Activated T-cell treated with anti-CD3 and anti-CD28 coated beads, Interleukin-2, amount 50 U/mL, for 72 hours (primary cell): ENCODE results near the gene WFDC6. TPM values are rescaled to one million over a fixed set of nuclear protein-coding genes. Genes with fewer than 3 reads are reported as not detected.
"Not testable (repeated sequence)": the region's sequence is repeated elsewhere in the genome, so short reads cannot be mapped to it uniquely, and the experiment has no call there.

ENCODE experiments used
- ATAC-seq, 2 donors: fragments of 150-1000 bp; cut with Tn5 transposase; replicated peaks in 1 of 2; 2 replicates each; pipeline ENCODE4 v1.10.0; 2021; ENCODE audit warnings: moderate library complexity in 2 of 2, mild to moderate bottlenecking in 1 of 2
- DNase-seq, 2 donors: peaks; one replicate each; pipeline ENCODE4 v3.0.0; 2021 to 2022; ENCODE audit warnings: mixed read lengths in 1 of 2
- H3K27ac Mint-ChIP-seq: one replicate; pipeline ENCODE4 v1.8.0; 2022; ENCODE audit warnings: mild to moderate bottlenecking, moderate library complexity, mixed read lengths
- H3K27me3 Mint-ChIP-seq: one replicate; pipeline ENCODE4 v1.8.0; 2022; ENCODE audit warnings: low read depth, mixed read lengths
- H3K36me3 Mint-ChIP-seq, 2 donors: one replicate each; pipeline ENCODE4 v1.8.0; 2022; ENCODE audit warnings: mixed read lengths in 2 of 2, mild to moderate bottlenecking in 1 of 2; ENCODE audit not compliant: insufficient read depth in 2 of 2
- H3K4me1 Mint-ChIP-seq: one replicate; pipeline ENCODE4 v1.8.0; 2022; ENCODE audit warnings: low read depth, mixed read lengths
- H3K4me3 Mint-ChIP-seq, 2 donors: one replicate each; pipeline ENCODE4 v1.8.0; 2022; ENCODE audit warnings: mild to moderate bottlenecking in 2 of 2, mixed read lengths in 2 of 2, moderate library complexity in 2 of 2
- H3K9me3 Mint-ChIP-seq, 2 donors: one replicate each; pipeline ENCODE4 v1.8.0; 2022; ENCODE audit warnings: mixed read lengths in 2 of 2
- total RNA-seq, 2 donors: library from RNA; stranded (reverse); gene quantifications; one replicate each; pipeline ENCODE4 v1.2.3, GENCODE V29; 2022

The WFDC6 gene
- total RNA-seq: not detected

- Mint-ChIP-seq H3K27me3 (peaks cover 30% of the 10 kb centered on the region), H3K9me3 (no peaks in the 10 kb centered on the region)
- ATAC-seq: no peak
These were observed at the start of gene WFDC6 for GRCh38 chr20:45539382-45539781. Gene WFDC6, minus strand, starts transcription at chr20:45539482. Its CDS starts 75 bp downstream, at chr20:45539407.

GRCh38 chr20:45588800-45589199 is 49.5 kb upstream of the WFDC6 start:
- ATAC-seq (no peak), DNase-seq (no peak)
- Mint-ChIP-seq H3K27ac (no peak overlapping the region), H3K36me3 (peaks cover 0 to 1% of the 10 kb centered on the region in 2 donors), H3K9me3 (no peaks in the 10 kb centered on the region), H3K4me3 (no peak overlapping the region), H3K27me3 (peaks cover 6% of the 10 kb centered on the region), H3K4me1 (no peaks in the 10 kb centered on the region)

More at GRCh38 chr20:45539382-45539781, at the start of gene WFDC6:
- no peaks in the 10 kb centered on the region for H3K4me1 Mint-ChIP-seq
- H3K27ac Mint-ChIP-seq: no peak within 1 kb of the TSS
- no peak within 1 kb of the TSS for H3K4me3 Mint-ChIP-seq
- DNase-seq: no peak
- H3K36me3 Mint-ChIP-seq: no peaks in the 10 kb centered on the region

- not testable (repeated sequence) for H3K9me3 Mint-ChIP-seq, H3K27me3 Mint-ChIP-seq, ATAC-seq, DNase-seq, H3K27ac Mint-ChIP-seq, H3K4me1 Mint-ChIP-seq, H3K4me3 Mint-ChIP-seq, H3K36me3 Mint-ChIP-seq
These were observed 46.7 kb upstream of the WFDC6 start for GRCh38 chr20:45585986-45586385.

- not testable (repeated sequence) for H3K27ac Mint-ChIP-seq, H3K27me3 Mint-ChIP-seq, H3K9me3 Mint-ChIP-seq, H3K4me1 Mint-ChIP-seq, ATAC-seq, DNase-seq, H3K36me3 Mint-ChIP-seq, H3K4me3 Mint-ChIP-seq
These were observed 45.0 kb upstream of the WFDC6 start for GRCh38 chr20:45584294-45584693.

GRCh38 chr20:45583502-45583901 is 44.2 kb upstream of the WFDC6 start:
- DNase-seq (no peak), ATAC-seq (no peak)
- H3K4me3 Mint-ChIP-seq: no peak overlapping the region
- peaks cover 10% of the 10 kb centered on the region for H3K27me3 Mint-ChIP-seq
- H3K36me3 Mint-ChIP-seq: no peaks in the 10 kb centered on the region
- H3K27ac Mint-ChIP-seq: no peak overlapping the region
- H3K9me3 Mint-ChIP-seq: no peaks in the 10 kb centered on the region
- no peaks in the 10 kb centered on the region for H3K4me1 Mint-ChIP-seq

GRCh38 chr20:45581702-45582101 is 42.4 kb upstream of the WFDC6 start:
- no peaks in the 10 kb centered on the region for H3K36me3 Mint-ChIP-seq
- no peak for ATAC-seq
- H3K27me3 Mint-ChIP-seq: peaks cover 10% of the 10 kb centered on the region
- no peaks in the 10 kb centered on the region for H3K9me3 Mint-ChIP-seq
- no peak for DNase-seq
- H3K4me3 Mint-ChIP-seq: no peak overlapping the region
- H3K27ac Mint-ChIP-seq: no peak overlapping the region
- no peaks in the 10 kb centered on the region for H3K4me1 Mint-ChIP-seq

- no peak for ATAC-seq
- no peaks in the 10 kb centered on the region for H3K36me3 Mint-ChIP-seq
These were observed 39.9 kb upstream of the WFDC6 start, which contains the start of gene WFDC8 for GRCh38 chr20:45579184-45579583. Gene WFDC8, minus strand, starts transcription at chr20:45579284. Its CDS starts 37 bp downstream, at chr20:45579247.

GRCh38 chr20:45578231-45578630 is 38.9 kb upstream of the WFDC6 start:
- H3K27me3 Mint-ChIP-seq: peaks cover 20% of the 10 kb centered on the region
- no peaks in the 10 kb centered on the region for H3K9me3 Mint-ChIP-seq
- H3K4me1 Mint-ChIP-seq: no peaks in the 10 kb centered on the region
- H3K4me3 Mint-ChIP-seq: no peak overlapping the region
- H3K36me3 Mint-ChIP-seq: no peaks in the 10 kb centered on the region
- DNase-seq: no peak
- no peak for ATAC-seq
- H3K27ac Mint-ChIP-seq: no peak overlapping the region

More at GRCh38 chr20:45579184-45579583, 39.9 kb upstream of the WFDC6 start, which contains the start of gene WFDC8:
- H3K4me1 Mint-ChIP-seq: no peaks in the 10 kb centered on the region
- no peaks in the 10 kb centered on the region for H3K9me3 Mint-ChIP-seq
- H3K4me3 Mint-ChIP-seq: no peak within 1 kb of the TSS
- no peak within 1 kb of the TSS for H3K27ac Mint-ChIP-seq
- DNase-seq: no peak
- peaks cover 12% of the 10 kb centered on the region for H3K27me3 Mint-ChIP-seq

- DNase-seq (no peak), ATAC-seq (no peak)
- Mint-ChIP-seq H3K4me3 (no peak overlapping the region), H3K27me3 (peaks cover 25% of the 10 kb centered on the region), H3K36me3 (no peaks in the 10 kb centered on the region), H3K27ac (no peak overlapping the region), H3K9me3 (no peaks in the 10 kb centered on the region), H3K4me1 (no peaks in the 10 kb centered on the region)
These were observed 37.7 kb upstream of the WFDC6 start for GRCh38 chr20:45576995-45577394.

GRCh38 chr20:45575931-45576330 is 36.6 kb upstream of the WFDC6 start:
- H3K4me1 Mint-ChIP-seq: no peaks in the 10 kb centered on the region
- H3K36me3 Mint-ChIP-seq: no peaks in the 10 kb centered on the region
- no peak overlapping the region for H3K27ac Mint-ChIP-seq
- ATAC-seq (no peak), DNase-seq (no peak)
- H3K4me3 Mint-ChIP-seq: no peak overlapping the region
- H3K9me3 Mint-ChIP-seq: no peaks in the 10 kb centered on the region
- peaks cover 33% of the 10 kb centered on the region for H3K27me3 Mint-ChIP-seq

- DNase-seq, H3K4me3 Mint-ChIP-seq, H3K27ac Mint-ChIP-seq, ATAC-seq, H3K36me3 Mint-ChIP-seq, H3K4me1 Mint-ChIP-seq, H3K9me3 Mint-ChIP-seq: not testable (repeated sequence)
- H3K27me3 Mint-ChIP-seq: peaks cover 31% of the 10 kb centered on the region
These were observed 30.4 kb upstream of the WFDC6 start for GRCh38 chr20:45569650-45570049.

- H3K27me3 Mint-ChIP-seq: peaks cover 50% of the 10 kb centered on the region
- H3K27ac Mint-ChIP-seq: no peak overlapping the region
- peaks cover 3% of the 10 kb centered on the region in 2 donors for H3K9me3 Mint-ChIP-seq
- no peaks in the 10 kb centered on the region for H3K36me3 Mint-ChIP-seq
- DNase-seq (no peak), ATAC-seq (no peak)
- no peaks in the 10 kb centered on the region for H3K4me1 Mint-ChIP-seq
- no peak overlapping the region for H3K4me3 Mint-ChIP-seq
These were observed 25.5 kb upstream of the WFDC6 start for GRCh38 chr20:45564760-45565276.

GRCh38 chr20:45555198-45555597 is 15.9 kb upstream of the WFDC6 start:
- ATAC-seq (no peak), DNase-seq (no peak)
- H3K4me3 Mint-ChIP-seq: no peak overlapping the region
- no peak overlapping the region for H3K27ac Mint-ChIP-seq
- no peaks in the 10 kb centered on the region for H3K4me1 Mint-ChIP-seq
- H3K27me3 Mint-ChIP-seq: peaks cover 57% of the 10 kb centered on the region
- H3K9me3 Mint-ChIP-seq: peaks cover 0 to 2% of the 10 kb centered on the region in 2 donors
- peaks cover 0 to 1% of the 10 kb centered on the region in 2 donors for H3K36me3 Mint-ChIP-seq

GRCh38 chr20:45552456-45552855 is 13.2 kb upstream of the WFDC6 start:
- Mint-ChIP-seq H3K36me3 (peaks cover 0 to 2% of the 10 kb centered on the region in 2 donors), H3K4me1 (no peaks in the 10 kb centered on the region), H3K9me3 (peaks cover 0 to 6% of the 10 kb centered on the region in 2 donors), H3K27ac (no peak overlapping the region), H3K4me3 (no peak overlapping the region), H3K27me3 (peaks cover 51% of the 10 kb centered on the region)
- no peak for ATAC-seq
- DNase-seq: no peak
